Fibroblast of skin of right quadriceps (primary cell): ENCODE data around the gene RUFY4.
"Not testable (repeated sequence)": the region's sequence is repeated elsewhere in the genome, so short reads cannot be mapped to it uniquely, and the experiment has no call there.

ENCODE experiments used
- DNase-seq: peaks from one replicate; pipeline ENCODE4 v3.0.0-alpha.2; 2013

Gene RUFY4

DNA sequence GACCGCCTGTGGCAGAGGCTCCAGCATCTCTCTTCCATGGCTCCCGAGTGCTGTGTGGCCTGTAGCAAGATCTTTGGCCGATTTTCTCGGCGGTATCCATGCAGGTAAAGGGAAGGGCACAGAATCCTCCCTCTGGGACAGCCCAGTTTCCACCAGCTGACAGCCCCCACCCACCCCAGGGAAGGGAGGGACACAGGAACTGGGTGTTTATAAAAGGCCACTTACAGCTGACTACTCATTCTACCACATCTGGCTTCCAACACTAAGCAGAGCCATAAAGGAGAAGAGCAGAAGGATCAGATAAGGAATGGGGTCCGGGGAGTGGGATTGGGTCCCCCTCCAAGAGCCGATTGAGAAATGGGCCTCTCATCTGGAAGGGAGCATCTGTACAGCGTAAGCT, 20.2 kb downstream of the RUFY4 start:
- DNase-seq: no peak

DNA sequence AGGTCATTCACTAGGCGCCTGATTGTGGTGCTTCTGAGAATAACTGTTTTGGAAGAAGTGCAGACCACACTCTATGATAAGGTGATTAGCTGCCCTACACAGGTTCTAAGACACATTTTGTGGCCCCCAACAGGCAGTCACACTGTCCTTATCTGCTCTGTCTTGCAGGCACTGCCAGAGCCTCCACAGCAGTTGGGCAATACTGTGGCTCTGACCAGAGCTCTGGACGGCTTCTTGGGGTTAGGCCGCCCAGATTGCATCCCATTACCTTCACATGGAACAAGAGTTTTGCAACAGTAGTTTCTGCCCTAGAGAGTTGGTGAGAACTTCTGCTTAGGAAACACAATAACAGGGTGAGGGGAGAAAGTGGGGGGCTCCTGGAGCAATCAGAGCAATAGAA, 22.7 kb downstream of the RUFY4 start:
- DNase-seq: no peak

DNA sequence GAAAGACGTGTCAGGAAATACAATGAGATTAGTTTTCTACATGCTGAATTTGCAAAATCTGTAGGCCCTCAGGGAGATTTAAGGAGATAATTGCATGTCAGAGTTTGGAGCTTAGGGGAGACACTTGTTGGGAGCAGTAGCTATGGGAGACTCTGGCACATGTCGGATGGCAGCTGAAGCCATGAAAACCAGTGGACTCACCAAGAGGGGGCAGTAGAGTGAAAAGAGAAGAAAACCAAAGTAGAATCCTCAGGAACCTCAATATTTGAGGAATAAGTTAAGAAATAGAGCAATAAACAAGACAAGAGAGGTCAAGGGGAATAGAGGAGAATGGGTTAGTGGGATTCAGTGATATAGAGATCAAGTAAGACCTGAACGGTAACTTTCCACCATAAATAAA, 24.8 kb downstream of the RUFY4 start:
- no peak for DNase-seq

DNA sequence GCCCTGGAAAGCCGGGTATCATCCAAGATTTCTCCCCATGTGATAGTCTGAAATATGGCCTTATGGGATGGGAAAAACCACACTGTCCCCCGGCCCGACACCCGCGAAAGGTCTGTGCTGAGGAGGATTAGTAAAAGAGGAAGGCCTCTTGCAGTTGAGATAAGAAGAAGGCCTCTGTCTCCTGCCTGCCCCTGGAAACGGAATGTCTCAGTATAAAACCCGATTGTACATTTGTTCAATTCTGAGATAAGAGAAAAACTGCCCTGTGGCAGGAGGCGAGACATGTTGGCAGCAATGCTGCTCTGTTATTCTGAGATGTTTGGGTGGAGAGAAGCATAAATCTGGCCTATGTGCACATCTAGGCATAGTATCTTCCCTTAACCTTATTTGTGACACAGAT, 26.8 kb downstream of the RUFY4 start:
- DNase-seq: no peak

DNA sequence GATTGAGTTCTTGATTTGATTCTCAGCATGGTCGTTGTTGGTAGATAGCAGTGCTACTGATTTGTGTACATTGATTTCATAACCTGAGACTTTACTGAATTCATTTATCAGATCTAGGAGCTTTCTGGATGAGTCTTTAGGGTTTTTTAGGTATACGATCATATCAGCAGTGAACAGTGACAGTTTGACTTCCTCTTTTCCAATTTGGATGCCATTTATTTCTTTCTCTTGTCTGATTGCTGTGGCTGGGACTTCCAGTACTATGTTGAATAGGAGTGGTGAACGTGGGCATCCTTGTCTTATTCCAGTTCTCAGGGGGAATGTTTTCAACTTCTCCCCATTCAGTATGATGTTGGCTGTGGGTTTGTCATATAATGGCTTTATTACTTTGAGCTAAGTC, 28.9 kb downstream of the RUFY4 start:
- DNase-seq: no peak

DNA sequence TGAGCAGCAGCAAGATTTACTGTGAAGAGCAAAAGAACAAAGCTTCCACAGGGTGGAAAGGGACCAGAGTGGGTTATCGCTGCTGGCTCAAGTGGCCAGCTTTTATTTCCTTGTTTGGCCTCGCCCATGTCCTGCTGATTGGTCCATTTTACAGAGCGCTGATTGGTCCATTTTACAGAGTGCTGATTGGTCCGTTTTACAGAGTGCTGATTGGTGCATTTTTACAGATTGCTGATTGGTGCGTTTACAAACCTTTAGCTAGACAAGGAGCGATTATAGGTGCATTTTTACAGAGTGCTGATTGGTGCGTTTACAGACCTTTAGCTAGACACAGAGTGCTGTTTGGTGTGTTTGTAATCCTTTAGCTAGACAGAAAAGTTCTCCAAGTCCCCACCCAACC, 39.8 kb downstream of the RUFY4 start:
- DNase-seq: not testable (repeated sequence)

DNA sequence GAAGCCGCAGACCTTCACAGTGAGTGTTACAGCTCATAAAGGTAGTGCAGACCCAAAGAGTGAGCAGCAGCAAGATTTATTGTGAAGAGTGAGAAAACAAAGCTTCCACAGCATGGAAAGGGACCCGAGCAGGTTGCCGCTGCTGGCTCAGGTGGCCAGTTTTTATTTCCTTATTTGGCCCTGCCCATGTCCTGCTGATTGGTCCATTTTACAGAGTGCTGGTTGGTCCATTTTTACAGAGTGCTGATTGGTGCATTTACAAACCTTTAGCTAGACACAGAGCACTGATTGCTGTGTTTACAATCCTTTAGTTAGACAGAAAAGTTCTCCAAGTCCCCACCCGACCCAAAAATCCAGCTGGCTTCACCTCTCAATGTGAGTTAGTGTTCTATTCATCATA, 52.7 kb downstream of the RUFY4 start:
- not testable (repeated sequence) for DNase-seq

DNA sequence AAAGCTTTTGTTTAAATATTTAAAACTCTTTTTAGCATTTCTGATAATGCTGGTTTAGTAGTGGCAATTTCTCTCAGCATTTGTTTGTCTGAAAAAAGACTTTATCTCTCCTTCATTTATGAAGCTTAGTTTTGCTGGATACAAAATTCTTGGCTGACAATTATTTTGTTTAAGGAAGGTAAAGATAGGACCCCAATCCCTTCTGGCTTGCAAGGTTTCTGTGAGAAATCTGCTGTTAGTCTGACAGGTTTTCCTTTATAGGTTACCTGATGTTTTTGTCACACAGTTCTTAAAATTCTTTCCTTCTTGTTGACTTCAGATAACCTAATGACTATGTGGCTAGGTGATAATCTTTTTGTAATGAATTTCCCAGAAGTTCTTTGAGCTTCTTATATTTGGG, 53.2 kb downstream of the RUFY4 start:
- DNase-seq: not testable (repeated sequence)

DNA sequence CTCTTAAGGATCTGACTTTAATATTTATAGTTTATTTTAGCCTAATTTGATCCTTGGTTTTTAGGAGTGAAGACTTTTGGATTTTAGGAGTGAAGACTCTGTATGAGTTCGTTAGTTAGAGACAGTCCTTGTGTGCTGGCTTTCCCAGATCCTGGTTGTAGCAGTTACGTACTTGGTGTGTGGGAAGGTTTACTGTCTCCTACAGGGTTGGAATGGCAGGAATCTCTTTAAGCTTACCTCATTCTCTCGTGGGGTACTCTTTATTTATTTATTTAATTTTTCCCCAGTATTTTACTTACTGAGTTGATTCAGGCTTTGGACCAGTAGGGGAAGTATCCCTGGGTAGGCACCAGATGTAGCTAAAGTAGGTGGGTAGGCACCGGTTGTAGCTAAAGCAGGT, 54.9 kb downstream of the RUFY4 start:
- no peak for DNase-seq

DNA sequence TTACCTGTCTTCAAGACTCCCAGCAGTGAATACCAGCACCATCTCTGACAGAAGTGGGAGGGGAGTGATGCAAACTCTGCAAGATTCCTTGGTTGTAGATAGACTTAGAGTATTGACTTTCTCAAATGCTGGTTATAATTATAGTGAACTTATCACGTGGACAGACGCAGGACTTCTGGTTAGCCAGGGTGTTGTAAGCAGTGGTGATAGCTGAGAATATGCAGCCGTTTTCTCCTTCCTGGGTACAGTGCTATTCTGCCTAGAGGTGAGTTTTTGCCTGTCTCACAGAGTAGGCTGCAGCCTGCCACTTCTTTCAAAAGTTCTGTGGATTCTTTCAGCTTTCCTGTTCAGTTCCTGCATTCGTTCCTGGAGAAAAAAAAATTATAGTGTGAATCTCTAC, 56.0 kb downstream of the RUFY4 start:
- DNase-seq: no peak

DNA sequence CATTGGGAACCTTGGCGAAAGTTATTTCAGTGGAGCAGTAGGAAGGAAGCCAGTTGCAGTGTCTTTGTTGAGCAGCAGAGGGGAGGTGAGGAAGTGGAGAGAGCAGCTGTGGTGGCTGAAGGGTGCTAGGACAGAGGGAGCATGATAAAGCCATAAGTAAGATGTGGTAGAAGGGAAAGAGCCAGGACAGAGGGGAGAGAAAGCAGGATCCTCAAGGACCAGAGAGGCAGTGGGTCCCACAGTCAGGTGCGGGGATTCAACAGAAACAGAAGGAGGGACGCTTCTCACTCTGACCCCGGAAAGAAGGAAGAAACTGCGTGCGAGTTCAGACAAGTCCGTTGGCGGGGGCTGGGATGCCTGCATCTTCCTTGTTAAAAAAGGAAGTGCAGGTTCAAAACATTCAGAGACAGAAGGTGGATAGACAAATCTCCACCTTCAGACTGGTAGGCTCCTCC, 56.6 kb downstream of the RUFY4 start, which contains the start of gene CXCR2:
CXCR2 (plus strand) TSS at position 403 of the 455 bp plus-strand sequence. CDS start 8,774 bp downstream, outside the sequence.
- no peak for DNase-seq

DNA sequence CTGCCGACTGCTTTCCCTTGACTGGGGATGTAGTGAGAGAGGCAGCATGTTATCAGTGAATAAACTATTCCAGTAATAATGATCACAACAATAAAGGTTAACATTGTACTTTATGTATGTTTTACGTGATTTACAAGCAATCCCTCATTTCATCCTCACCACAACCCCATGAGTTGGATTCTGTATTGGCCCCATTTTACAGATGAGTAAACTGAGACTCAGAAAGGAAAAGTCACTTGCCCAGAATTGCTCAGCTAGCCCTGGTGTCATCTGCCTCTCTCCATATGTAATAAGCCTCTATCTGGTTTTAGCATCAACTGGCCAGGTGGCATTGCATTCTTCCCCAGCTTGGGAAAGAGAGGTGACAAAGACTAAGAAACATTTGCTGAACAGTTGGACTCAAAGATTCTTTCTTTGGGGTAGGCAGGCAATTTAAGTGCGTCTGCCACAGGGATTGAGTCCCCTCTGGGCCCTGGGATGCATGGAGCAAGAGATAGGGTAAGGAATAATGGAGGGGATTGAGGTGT, 58.9 kb downstream of the RUFY4 start:
- DNase-seq: no peak

DNA sequence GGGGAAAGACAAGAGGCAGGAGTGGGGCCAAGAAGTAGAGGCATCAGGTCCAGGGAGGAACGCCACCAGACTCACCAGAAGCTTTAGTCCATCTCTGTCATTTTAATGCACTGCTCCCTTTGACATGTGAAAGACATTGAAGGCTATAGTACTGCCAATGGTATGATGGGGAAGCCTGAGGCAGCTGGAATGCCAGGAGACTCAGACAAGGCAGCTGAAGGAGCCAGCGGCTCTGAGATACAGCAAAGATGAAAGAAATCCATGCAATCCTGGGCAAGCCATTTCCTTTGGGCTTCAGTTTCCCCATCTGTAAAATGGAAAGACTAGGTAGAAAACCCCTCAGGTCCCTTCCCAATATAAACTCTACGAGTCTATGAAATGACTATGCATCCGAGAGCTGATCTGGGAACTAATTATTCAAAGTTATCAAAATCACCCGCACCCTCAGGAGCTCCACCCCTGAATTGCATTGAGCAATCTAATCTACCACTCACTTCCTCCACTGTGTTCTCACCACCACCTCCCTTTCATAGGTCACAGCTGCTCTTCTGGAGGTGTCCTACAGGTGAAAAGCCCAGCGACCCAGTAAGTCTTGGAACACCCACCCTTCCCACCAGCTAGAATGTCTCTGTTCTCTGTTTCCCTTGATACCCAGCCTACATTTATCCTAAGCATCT, 59.9 kb downstream of the RUFY4 start:
- DNase-seq: no peak

DNA sequence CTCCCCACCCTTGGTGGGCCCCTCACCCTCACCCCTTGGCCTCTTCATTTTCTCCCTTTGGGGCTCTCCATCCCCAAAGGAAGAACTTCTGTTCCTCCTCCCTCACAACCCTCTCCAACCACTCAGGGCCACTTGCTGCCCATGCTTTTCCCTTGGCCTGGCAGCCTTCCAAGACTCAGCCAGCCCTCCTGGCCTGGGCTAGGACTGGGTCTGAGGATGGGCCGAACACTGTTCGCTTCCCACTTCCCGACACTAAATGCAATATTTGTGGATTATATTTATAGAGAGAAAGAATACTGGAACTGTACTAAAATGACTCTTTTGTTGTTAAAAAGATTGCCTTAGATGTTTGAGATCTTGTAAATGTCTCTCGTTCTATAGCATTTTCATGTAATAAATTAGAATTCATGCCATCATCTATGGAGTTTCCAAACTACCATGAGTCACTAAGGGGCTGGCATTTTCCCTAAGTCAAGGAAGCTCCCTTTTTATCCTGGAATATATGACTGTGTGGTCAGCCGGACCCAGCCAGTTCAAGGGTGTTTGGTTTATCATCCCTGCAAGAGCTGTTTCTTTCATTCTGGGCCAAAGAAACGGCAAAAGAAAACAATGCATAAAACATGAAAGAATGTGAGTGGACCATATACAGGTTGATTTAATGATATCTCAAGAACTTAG, 60.5 kb downstream of the RUFY4 start:
- DNase-seq: no peak

DNA sequence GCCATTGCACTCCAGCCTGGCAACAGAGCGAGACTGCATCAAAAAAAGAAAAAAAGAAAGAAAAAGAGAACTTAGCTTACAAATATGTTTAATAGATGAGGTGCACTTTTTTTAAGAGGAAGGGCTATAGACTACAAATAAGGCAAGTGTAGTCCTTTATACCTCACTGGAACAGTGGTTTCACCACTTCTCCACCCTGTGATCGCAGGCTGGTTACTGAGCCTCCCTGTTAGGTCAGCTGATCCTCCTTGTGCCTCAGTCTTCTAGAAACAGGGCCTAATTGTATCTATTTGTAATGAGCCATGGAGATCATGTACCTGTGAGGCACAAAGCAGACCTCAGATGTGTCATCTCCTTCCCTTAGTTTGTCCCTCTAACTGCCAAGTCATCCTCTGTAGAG, 61.3 kb downstream of the RUFY4 start:
- no peak for DNase-seq

DNA sequence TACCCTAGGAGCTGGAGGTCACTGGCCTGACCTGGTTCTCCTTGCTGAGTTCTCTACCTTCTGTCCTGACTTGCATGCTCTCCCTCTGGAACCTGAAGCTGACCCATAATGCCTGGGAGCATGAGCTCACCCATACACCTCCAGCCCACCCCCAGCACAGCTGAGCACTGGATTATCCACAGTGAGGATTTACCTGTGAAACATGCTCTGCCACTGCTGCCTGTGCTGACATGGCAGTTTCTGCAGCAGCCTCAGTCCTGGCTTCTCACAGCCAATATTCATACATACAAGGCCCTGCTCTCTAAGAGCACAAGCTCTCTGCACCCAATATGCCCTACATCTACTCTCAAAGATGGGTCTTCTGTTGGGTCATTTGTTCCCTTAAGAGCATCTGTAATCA, 61.8 kb downstream of the RUFY4 start:
- DNase-seq: no peak

DNA sequence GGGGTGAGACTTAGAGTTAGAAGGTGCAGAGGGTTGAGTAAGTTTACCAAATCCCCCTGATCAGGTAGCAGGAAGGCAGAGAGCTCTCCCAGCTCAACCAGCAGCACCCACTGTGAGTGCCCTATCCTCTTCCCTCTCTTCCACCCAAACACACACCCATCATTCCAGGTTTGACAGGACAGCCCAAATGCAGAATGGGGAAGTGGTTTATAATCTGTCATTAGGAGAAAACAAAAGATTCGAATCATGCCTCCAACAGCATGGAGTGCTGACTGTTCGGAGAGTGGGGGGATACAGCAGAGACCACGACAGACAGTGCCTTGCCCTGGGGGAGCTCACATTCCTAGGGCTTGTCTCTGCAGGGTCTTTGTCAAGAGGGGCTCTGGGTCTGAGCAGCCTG, 68.5 kb downstream of the RUFY4 start:
- DNase-seq: no peak

DNA sequence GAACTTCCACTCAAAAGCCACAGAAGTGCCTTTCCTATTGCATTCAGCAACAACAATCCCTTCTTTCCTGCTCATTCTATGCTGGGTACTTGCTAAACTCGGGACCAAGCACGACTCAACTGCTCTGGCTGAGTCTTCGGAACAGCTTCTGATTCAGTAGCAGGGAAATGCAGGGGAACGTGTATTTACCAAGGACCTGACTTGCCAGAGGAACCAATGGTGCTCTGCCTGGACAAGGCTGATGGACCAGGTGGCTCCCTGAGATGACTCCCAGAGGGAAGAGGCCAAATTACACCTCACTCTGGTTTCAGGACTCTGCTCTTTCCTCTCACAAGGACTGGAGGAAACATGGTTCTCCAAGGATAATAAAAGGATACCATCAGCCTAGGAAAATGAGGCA, 69.0 kb downstream of the RUFY4 start:
- no peak for DNase-seq
